ENCODE results near the gene TJP1.
"Not testable (repeated sequence)": the region's sequence is repeated elsewhere in the genome, so short reads cannot be mapped to it uniquely, and the experiment has no call there.

The TJP1 gene

GRCh38 chr15:29680465-29681165, 141.7 kb downstream of the TJP1 start:
- no peak for DNase-seq

- DNase-seq: no peak
These were observed 143.7 kb downstream of the TJP1 start for GRCh38 chr15:29678504-29679034.

- DNase-seq: no peak
These were observed 144.3 kb downstream of the TJP1 start for GRCh38 chr15:29677871-29678461.

- DNase-seq: no peak
These were observed 144.8 kb downstream of the TJP1 start for GRCh38 chr15:29677455-29677854.

GRCh38 chr15:29676961-29677402, 145.3 kb downstream of the TJP1 start:
- DNase-seq: no peak

GRCh38 chr15:29676374-29676960, 145.8 kb downstream of the TJP1 start:
- DNase-seq: not testable (repeated sequence)

GRCh38 chr15:29675791-29676301, 146.4 kb downstream of the TJP1 start:
- no peak for DNase-seq

- DNase-seq: no peak
These were observed 147.4 kb downstream of the TJP1 start for GRCh38 chr15:29674661-29675533.

GRCh38 chr15:29672923-29673809, 149.1 kb downstream of the TJP1 start:
- DNase-seq: no peak

- no peak for DNase-seq
These were observed 149.8 kb downstream of the TJP1 start for GRCh38 chr15:29672446-29672845.

- not testable (repeated sequence) for DNase-seq
These were observed 150.2 kb downstream of the TJP1 start for GRCh38 chr15:29672046-29672445.

- DNase-seq: peak; percentile 56
These were observed 151.0 kb downstream of the TJP1 start for GRCh38 chr15:29670998-29671981.

GRCh38 chr15:29670266-29670665, 152.0 kb downstream of the TJP1 start:
- DNase-seq: no peak

GRCh38 chr15:29669823-29670222, 152.4 kb downstream of the TJP1 start:
- DNase-seq: no peak

GRCh38 chr15:29668120-29668602, 154.1 kb downstream of the TJP1 start:
- peak; percentile 82 for DNase-seq

- no peak for DNase-seq
These were observed 156.0 kb downstream of the TJP1 start for GRCh38 chr15:29666241-29666640.

- no peak for DNase-seq
These were observed 156.7 kb downstream of the TJP1 start for GRCh38 chr15:29665444-29666003.

GRCh38 chr15:29664406-29664805, 157.9 kb downstream of the TJP1 start:
- DNase-seq: no peak

GRCh38 chr15:29657476-29657817, 164.8 kb downstream of the TJP1 start:
- DNase-seq: not testable (repeated sequence)
